Measurements from ENCODE around the gene ING5.

The ING5 gene

DNA sequence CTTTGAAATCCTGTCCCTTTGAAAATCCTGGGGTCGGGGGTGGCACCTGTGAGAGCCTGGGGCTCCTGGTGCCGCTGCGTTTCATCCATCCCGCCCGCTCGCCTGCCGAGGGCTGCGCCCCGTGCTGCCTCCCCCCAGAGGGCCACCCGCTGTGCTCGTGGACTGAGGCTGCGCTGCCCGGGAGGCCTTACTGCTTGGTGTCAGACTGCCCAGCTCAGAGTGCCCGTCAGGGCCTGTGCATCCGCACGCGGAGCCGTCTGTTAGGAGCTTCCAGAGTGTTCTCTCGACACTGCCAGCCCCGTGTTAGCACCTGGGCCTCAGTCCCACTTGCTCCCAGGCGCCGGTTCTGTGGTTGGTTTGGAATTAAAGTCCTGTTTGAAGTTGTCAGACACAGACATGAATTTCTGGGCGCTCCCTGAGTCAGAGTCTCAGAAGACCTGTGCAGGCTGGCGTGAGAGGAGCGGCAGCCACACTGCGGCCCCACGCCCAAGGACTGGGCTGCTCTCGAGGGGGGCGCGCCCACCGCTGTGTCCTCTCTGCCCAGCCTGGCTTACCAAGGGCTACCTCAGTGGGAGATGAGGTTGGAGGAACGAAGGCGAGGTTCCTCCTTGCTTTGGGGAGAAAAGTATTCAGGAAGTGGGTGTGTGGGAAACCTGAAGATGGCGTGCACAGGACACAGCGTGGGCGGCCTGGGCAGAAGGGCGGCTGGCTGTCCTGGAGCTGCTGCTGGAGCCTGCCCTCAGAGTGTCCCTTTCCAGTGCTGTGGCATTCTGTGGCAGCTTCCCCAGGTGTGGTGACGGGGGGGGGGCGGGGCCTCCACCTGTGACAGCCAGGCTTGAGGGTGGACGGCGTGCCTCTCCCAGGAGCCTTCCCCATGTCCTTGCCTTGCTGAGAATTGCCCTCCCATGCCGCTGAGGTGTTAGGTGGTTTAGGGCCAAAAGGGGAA is 29.3 kb upstream of the ING5 start:
- DNase-seq: no peak

DNA sequence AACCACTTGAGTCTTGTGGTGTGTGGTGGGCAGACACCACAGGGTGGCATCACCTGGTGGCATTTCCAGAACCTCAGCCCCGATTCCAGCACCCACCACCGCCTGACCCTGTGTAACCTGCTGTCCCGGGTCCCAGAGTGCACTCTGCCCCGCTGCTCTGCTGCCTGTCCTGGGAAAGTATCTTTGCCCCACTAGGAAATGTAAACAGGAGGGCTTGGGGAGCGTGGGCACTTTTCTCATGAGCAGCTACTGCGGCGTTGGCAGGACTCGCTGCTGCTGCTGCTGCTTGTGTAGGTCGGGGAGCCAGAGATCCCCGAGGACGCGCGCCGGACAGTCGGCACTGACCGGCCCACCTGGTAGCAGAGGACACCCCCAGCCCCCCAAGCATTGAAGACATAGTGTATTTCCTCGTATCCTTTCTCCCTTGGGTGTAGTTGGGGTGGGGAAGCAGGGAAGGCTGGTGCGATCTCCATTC is 28.6 kb upstream of the ING5 start:
- no peak for DNase-seq

DNA sequence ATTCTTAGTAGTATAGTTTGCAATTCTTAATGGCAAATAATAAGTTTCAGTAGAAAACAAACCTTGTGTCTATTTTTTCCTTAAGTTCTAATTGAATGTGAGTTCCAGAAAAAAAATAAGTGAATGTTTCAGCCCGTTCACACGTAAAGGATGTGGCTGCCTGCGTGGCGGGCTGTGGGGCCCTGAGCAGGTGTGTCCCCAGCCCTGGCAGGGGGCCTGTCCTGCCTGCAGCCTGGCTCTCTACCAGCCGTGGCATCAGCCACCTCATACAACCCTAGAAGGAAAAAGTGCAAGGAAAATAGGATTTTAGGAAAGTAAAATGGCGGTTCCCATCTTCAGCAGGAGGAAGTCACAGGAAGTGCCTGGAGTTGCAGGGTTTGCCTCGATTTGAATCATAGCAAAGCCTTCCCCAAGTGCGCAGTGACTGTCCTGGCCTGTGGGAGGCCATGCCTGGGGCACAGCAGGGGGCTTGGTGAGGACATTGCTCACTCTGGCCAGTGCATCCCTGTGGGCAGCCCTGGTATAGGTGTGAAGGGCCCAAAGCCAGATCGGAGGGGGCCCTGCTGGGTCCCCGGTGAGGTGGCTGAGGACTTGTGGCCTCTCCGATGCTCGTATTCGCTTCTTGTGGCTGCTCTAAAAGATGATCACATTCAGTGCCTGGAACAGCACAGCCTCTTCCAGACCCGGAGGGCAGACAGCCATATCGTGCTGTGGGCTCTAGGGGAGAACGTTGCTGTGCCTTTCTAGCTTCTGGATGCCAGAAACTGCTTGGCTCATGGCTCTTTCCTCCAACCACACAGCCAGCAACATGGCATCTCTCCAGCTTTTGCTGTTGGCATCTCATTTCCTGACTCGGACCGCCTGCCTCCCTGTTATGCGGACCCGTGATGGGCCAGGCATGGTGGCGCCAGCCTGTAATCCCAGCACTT is 27.8 kb upstream of the ING5 start:
- no peak for DNase-seq

GRCh38 chr2:241675885-241676284 is 26.0 kb upstream of the ING5 start:
- DNase-seq: no peak

DNA sequence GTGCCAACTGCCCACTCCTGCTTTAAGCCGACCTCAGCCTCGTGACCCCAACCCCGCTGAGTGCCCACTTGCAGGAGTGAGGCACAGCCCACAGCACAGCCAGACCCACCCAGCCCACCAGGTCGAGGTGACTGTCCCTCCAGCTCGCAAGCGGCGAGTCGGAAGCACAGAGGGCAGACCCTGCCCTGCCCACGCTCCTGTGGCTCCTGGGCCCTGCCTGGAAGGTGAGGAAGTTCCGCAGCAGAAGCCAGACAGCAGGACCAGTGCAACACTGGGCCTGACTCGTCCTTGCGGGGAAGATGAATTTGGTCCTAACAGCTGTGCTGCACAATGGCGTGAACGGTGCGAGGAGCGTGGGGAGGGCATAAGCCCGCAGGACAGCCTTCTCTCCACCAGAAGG is 25.2 kb upstream of the ING5 start:
- no peak for DNase-seq

DNA sequence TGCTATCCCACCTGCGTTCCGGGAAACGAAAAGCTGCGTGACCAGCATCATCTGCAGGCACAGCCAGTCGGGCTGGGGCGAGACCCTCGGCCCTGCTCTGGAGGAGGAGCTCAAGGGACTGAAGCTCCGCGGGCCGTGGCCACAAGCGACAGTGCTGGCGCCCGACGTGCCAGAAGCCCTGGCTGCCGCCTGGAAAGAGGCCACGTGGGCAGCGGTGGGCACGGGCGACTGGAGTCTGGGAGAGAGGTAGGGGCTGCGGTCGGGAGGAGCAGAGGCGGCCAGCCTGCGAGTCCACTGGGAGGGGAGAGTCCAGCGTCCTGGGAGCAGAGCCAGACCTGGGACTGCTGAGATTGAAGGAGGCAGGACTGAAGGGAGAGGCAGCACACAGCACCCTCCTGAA is 24.4 kb upstream of the ING5 start:
- DNase-seq: no peak

DNA sequence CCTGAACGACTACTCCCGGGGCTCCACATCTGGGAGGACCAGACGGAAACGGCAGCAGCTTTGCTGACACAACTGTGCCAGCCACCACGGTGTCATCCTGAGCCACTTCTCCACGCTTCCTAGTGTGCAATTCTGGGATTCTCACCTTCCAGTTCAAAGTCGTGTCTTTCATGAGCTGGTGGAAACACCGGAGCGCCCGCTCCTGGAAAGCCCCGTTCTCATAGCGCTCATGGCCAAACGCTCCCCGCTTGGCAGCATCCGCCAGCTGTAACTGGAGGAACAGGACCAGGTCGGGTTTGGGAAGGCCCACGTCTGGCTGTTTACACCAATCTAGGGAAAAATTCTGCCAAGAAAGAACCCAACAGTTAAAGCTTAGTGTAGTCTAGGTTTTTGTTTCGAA is 23.5 kb upstream of the ING5 start:
- no peak for DNase-seq

GRCh38 chr2:241678784-241679540 is 22.9 kb upstream of the ING5 start:
- DNase-seq: no peak

GRCh38 chr2:241680044-241680443 is 21.8 kb upstream of the ING5 start:
- DNase-seq: no peak

DNA sequence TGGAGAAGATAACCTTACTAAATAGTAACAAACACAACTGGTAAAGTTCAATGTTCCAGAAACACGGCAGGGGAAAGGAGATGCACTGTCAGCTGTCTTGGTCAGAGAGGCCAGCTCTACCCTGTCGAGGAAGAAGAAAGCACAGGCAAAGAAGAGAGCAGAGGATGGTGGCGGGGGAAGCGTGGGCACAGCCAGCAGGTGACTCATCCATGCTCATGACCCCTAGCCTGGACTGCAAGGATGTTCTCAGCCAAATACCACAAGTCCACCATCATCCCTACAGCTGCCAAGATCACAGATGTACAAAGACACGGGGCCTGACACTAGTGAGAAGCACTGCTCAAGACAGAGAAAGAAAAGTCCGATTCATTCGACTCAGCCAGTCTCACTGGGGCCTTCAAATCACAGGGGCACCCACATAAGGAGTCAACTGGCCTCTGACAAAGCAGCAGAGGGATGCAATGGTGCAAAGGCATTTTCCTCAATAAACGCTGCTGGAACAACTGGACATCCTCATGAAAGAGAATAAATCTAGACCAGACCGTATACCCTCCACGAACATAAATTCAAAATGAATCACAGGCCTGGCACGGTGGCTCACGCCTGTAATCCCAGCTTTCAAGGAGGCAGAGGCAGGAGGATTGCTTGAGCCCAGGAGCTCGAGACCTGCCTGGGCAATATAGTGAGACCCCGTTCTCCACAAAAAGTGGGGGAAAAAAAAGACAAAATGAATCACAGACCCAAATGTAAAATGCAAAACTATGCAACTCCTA is 20.8 kb upstream of the ING5 start:
- DNase-seq: no peak

DNA sequence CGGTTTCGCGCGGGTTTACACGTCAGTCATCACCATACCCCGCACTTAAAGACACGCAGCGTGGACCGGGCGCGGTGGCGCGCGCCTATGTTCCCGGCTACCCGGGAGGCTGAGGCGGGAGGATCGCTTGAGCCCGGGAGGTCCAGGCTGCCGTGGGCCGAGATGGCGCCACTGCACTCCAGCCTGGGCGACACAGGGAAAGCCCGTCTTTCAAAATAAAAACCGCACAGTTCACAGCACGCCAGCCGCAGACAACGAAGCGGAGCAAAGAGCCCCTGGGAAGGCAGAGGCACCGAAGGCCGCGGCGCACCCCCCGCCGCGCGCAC is 15.6 kb upstream of the ING5 start:
- DNase-seq: no peak

DNA sequence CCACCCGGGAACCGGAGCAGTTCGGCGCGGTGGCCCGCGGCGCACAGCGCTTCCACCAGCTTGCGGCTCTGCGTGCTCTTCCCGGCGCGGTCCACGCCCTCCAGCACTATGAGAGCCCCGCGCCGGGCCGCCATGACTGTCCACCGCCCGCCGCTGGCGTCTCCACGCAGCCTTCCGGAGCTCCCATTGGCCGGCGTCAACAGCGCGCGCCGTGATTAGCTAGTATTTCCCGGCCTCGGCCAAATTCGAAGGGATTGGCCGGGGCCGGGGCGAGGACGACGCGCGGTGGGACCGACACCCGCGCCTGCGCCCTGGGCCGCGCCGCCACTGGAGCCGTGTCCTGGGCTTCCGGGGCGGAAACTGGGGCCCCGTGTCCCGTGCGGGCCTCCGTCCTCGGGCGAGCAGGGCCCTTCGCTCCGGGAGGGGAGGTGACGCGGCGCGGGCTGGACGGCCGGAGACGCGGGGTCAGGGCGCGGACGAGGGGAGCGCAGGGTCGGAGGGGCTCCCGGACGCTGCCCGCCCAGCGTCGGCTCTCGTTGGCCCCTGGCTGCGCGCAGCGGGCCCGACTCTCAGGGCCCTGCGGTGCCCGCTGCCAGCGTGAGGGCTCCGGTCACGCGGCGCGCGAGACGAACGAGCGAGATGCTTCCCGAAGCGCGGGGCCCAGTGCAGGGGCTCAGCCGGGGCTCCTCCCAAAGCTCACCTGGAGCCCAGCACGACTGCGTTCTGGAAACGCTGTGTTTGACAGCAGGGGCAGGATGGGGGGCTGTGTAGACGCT is 15.0 kb upstream of the ING5 start, which contains the start of gene DTYMK:
DTYMK (minus strand) TSS at position 166 of the 776 bp plus-strand sequence; CDS start at position 134, 32 bp downstream.
- peak; percentile 98 for DNase-seq

DNA sequence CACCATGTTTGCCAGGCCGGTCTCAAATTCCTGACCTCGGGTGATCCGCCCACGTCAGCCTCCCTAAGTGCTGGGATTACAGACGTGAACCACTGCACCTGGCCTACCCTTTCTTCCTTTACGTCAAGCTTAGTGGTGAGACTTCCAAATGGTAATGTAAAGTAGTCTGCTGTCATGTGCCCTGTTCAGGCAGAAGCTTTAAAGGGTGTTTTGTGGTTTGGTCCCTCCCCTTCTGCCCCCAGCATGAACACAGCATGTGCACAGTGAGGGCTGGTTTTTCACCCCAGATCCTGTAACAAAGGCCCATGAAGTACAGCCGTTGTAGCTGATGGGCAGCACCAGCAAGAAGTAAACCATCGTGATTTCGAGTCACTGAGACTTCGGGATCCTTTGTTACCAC is 12.5 kb upstream of the ING5 start:
- no peak for DNase-seq

DNA sequence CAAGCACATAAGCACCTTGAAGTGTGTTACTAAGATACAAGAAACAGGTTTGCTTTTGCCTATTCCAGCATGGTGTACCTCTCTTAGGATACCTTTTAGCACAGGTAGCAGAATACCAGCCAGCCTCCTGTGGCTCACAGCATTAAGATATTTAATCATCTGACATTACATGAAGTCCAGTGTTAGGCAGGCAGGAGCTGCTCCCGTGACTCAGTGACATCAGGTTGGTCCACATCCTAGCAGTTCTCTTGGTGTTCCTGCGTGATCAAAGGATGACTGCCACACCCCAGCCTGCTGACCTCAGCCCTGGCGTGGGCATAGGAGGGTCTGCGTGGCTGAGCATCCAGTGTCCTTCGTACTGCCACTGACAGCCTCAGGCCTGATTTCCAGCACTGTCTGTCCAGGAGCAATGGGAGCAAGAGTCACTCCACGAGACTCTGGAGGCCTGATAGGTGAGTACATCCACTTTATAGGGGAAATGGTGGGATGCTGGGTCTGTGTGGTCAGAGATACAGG is 11.6 kb upstream of the ING5 start:
- DNase-seq: no peak

GRCh38 chr2:241692448-241692847 is 9.4 kb upstream of the ING5 start:
- DNase-seq: no peak

DNA sequence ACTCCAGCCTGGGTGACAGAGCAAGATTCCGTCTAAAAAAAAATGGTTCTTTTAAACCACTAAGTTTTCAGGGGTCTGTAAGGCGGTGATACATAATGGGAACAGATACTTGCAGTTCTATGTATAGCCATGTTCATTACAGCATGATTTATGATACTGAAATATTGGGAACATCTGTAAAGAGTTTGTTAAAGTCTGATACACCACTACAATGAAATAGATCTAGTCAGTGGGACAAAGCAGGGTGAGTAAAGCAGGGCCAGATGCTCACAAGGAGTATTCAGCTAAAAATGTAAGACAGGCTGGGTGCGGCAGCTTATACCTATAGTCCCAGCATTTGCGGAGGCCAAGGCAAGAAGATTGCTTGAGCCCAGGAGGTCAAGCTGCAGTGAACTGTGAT is 6.2 kb upstream of the ING5 start:
- no peak for DNase-seq

DNA sequence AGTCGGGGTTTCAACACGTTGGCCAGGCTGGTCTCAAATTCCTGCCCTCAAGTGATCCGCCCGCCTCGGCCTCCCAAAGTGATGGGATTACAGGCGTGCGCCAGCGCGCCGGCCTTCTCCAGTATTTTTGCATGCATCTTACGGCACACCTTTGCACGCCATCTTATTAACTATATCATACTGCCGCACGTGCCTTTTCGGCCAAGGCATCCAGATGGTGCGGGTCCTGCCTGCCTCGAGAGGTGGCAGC is 765 bp upstream of the ING5 start:
- no peak for DNase-seq

DNA sequence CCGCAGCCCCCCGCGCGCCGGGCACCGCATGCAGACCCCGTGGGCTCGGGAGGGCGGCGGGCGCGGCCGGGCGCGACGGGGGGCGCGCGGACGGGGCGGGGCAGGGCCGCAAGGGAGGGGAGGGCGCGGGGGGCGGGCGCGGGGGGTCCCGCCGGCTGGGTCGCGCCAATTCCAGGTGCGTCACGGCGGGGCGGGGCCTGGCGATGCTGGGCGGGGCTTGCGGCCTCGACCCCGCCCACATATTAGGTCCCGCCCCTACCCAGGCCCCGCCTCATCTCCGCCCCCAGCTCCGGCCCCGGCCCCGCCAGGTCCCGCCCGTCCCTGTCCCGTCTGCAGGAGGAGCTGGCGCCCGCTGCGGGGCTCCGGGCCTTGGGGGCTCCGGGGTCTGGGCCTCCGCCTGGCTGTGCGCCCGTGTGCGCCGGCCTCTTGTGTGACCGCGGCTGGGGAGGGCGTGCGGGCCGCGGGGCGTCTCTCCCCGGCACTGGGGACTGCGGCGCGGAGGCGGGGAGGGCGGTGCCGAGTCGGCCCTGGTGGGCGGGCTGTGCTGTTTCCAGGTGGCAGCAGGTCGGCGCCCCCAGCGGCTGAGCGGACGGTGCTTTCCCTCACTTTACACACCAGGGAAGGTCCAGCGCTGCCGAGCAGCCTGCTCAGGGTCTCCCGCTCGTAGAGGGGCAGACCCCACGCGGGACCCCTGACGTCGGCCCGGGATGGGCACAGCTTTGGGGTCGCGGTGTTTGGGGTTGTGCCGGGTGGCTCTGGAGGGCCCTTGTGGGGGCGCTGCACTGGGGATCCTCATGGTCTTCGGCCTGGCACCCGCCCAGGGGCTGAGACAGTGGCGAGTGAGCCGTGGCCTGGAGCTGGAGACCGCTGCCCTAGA is 554 bp downstream of the ING5 start:
- peak; percentile 91 for DNase-seq

DNA sequence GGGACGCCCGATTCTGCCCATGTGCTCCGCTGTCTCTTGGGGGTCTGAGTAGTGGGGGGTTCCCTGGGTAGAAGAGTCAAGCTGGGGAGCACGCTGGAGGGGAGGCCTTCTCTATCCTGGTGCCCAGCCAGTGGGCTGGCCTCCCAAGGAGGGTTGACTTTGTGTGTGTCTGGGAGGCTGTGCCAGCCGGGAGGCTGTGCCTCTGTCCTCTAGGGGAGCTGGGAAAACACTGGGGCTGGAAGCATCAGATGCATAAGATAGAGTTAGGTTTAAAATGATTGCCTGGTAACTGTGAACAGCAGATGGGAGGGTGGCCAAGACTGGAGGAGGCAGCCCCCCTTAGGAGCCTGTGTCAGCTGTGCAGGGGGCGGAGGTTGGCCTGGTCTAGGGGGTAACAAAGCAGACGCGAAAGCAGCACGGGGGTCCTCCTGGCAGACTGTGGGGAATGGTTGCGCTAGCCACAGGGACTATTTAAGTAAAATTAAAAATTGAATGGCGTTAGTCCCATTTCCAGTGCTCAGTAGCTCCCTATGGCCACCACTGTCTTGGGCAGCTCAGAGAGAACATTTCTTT is 1.3 kb downstream of the ING5 start:
- peak; percentile 60 for DNase-seq

- no peak for DNase-seq
These were observed 4.7 kb downstream of the ING5 start for GRCh38 chr2:241706537-241706936.

All from femur (tissue), 1 donor.